Nephron (organoid): Measurements from ENCODE around the gene TNFAIP3.

Experiments used
- H3K27ac Mint-ChIP-seq, 3 experiments: 2 replicates each; pipeline ENCODE4 v1.8.0; 2020; ENCODE audit warnings: mixed read lengths in 3 of 3, mild to moderate bottlenecking in 2 of 3, moderate library complexity in 1 of 3
- H3K27me3 Mint-ChIP-seq: 2 replicates; pipeline ENCODE4 v1.8.0; 2021; ENCODE audit warnings: low read depth, mild to moderate bottlenecking, moderate library complexity, mixed read lengths
- H3K36me3 Mint-ChIP-seq: 2 replicates; pipeline ENCODE4 v1.8.0; 2020; ENCODE audit warnings: low read depth, mixed read lengths
- H3K4me1 Mint-ChIP-seq: 2 replicates; pipeline ENCODE4 v1.8.0; 2020; ENCODE audit warnings: mixed read lengths
- H3K4me3 Mint-ChIP-seq, 3 experiments: 2 replicates each; pipeline ENCODE4 v1.8.0; 2020; ENCODE audit warnings: mild to moderate bottlenecking in 3 of 3, mixed read lengths in 3 of 3, moderate library complexity in 2 of 3
- H3K9me3 Mint-ChIP-seq: 2 replicates; pipeline ENCODE4 v1.8.0; 2020; ENCODE audit warnings: mixed read lengths
- TF ChIP-seq, protein P1 (sequence below), 3 experiments: fragments of 200-600 bp; sonication (generic); IDR thresholded peaks; one replicate each; pipeline ENCODE4 v1.5.0; 2021; ENCODE audit warnings: antibody characterized with exemption in 3 of 3; ENCODE audit not compliant: unreplicated experiment in 3 of 3

The TNFAIP3 gene

DNA sequence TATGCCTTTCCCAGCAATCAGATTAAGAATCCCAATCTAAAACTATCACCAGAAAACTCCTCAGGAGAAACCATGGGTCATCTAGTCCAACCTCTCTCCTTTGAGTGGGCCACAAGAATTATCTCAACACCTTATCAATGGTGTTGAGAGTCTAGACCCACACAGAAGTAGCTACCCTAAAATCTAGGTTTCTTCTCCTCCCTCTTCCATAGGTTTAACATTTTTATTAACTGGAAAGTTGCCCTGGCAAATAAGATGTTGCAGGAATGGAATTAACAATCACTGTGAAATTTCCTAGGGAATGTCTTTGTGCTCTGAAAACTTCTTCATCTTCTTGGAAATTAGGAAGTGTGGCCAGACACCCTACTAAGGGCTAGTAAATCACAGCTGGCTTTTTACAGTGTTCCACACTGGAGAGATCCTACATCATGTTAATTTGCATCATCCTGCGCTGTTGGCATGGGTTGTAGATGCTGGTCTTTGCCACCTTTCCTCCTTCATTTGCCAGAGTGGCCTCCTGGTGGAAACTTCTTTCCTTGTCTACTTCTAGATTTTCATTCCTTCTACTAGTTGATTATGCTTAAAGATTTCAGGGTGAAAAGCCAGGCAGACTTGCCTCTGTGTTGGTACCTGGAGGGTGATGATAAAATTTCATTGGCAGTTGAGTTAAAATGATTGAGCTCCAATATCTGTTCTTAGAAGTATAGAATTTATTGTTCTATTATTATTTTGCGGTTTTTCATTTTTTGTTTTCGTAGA is 2.7 kb downstream of the TNFAIP3 start:
- Mint-ChIP-seq H3K4me1 (peaks cover 50% of the 10 kb centered on the region), H3K4me3 (peak overlapping the region; percentile 88 to 98 (median 96)), H3K36me3 (peaks cover 23% of the 10 kb centered on the region), H3K27me3 (peaks cover 23% of the 10 kb centered on the region), H3K9me3 (no peaks in the 10 kb centered on the region), H3K27ac (no peak overlapping the region)
- TF ChIP-seq, protein P1, sequence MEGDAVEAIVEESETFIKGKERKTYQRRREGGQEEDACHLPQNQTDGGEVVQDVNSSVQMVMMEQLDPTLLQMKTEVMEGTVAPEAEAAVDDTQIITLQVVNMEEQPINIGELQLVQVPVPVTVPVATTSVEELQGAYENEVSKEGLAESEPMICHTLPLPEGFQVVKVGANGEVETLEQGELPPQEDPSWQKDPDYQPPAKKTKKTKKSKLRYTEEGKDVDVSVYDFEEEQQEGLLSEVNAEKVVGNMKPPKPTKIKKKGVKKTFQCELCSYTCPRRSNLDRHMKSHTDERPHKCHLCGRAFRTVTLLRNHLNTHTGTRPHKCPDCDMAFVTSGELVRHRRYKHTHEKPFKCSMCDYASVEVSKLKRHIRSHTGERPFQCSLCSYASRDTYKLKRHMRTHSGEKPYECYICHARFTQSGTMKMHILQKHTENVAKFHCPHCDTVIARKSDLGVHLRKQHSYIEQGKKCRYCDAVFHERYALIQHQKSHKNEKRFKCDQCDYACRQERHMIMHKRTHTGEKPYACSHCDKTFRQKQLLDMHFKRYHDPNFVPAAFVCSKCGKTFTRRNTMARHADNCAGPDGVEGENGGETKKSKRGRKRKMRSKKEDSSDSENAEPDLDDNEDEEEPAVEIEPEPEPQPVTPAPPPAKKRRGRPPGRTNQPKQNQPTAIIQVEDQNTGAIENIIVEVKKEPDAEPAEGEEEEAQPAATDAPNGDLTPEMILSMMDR (IDR thresholded peaks at IDR 0.05; ENCODE audit: unreplicated experiment in 3 of 3): no peak

DNA sequence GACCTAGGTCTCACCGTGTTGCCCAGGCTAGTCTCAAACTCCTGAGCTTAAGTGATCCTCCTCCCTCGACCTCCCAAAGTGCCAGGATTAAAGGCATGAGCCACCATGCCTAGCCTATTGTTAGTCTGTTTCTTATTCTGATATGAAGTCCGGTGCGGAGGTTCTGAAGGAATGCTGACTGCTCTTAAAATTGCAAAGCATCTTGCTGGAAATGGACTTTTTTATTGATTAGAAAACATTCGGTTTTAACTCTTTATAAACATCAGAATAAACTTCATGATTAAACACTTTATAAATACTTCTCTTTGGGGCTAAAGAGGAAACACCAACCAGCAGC is 3.2 kb downstream of the TNFAIP3 start:
- peaks cover 23% of the 10 kb centered on the region for H3K27me3 Mint-ChIP-seq
- TF ChIP-seq, protein P1 (IDR thresholded peaks at IDR 0.05; ENCODE audit: unreplicated experiment in 3 of 3): no peak
- H3K4me3 Mint-ChIP-seq: peak overlapping the region; percentile 88 to 98 (median 96)
- peaks cover 48% of the 10 kb centered on the region for H3K4me1 Mint-ChIP-seq
- peaks cover 29% of the 10 kb centered on the region for H3K36me3 Mint-ChIP-seq
- no peaks in the 10 kb centered on the region for H3K9me3 Mint-ChIP-seq
- no peak overlapping the region for H3K27ac Mint-ChIP-seq

DNA sequence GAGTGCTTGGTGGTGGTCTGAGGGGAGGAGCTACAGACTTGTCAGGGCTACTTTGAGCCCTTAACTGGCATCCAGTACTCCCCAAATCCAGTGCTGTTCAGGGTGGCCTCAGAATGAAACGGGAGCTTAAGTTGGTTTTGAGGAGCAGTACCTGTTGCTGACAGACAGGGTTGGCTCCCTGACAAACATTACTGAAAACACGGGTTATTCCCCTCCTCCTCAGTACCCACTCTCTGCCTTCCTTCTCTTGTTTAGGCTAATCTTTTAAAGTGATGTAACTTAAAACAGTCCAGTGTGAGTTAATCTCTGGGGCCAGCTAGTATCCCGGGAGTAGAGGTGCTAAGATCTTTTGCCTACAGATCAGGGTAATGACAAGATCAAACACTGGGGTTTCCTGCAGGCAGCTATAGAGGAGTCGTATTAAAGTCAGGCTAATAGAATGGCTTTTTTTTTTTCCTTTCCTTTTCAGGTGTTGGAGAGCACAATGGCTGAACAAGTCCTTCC is 3.7 kb downstream of the TNFAIP3 start:
- Mint-ChIP-seq H3K36me3 (peaks cover 32% of the 10 kb centered on the region), H3K4me3 (peak overlapping the region in 2 of 3 experiments; percentile 56 to 96), H3K27me3 (peaks cover 23% of the 10 kb centered on the region)

DNA sequence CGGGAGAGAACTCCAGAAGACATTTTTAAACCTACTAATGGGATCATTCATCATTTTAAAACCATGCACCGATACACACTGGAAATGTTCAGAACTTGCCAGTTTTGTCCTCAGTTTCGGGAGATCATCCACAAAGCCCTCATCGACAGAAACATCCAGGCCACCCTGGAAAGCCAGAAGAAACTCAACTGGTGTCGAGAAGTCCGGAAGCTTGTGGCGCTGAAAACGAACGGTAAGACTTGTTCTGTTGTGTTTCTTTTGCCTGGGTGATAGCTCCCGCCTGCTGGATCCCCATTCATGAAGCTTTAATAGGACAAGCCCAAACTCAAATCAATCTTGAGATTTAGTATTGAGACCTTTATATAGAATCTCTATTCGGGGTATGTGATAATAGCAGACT is 4.2 kb downstream of the TNFAIP3 start:
- Mint-ChIP-seq H3K4me1 (peaks cover 45% of the 10 kb centered on the region), H3K4me3 (peak overlapping the region in 1 of 3 experiments; percentile 56), H3K27me3 (peaks cover 20% of the 10 kb centered on the region), H3K27ac (no peak overlapping the region), H3K9me3 (no peaks in the 10 kb centered on the region), H3K36me3 (peaks cover 32% of the 10 kb centered on the region)
- TF ChIP-seq, protein P1 (IDR thresholded peaks at IDR 0.05; ENCODE audit: unreplicated experiment in 3 of 3): no peak

More for the DNA sequence above, 3.7 kb downstream of the TNFAIP3 start:
- peaks cover 48% of the 10 kb centered on the region for H3K4me1 Mint-ChIP-seq
- no peak overlapping the region for H3K27ac Mint-ChIP-seq
- TF ChIP-seq, protein P1 (IDR thresholded peaks at IDR 0.05; ENCODE audit: unreplicated experiment in 3 of 3): no peak
- H3K9me3 Mint-ChIP-seq: no peaks in the 10 kb centered on the region

DNA sequence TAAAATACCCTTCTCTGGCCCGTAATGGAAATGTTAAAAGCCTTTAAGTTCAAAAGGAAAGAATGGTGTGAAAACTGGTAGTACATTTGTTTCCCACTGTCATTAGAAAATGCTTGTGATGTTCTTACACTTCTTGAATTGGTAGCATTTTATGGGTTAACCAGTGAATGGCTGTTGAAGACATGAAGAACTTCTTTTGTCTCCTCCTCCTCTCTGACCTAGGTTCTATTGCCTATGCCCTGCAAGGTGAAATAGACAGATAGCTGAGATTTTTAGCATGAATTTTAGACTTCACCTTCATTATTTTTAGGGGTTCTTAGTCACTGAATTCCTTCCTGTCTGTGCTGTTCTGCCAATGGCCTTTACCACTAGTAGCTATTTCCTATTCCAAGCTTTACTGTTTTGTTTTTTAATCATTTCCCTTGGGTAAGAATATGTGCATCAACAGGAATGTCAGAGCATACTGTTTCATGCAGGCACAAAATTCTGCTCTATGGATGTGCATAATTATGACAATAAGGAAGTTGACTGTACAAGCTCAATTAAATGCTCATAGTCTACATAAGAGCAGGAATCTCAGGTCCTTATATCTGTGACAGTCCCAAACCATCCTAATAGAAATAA is 4.9 kb downstream of the TNFAIP3 start:
- TF ChIP-seq, protein P1 (IDR thresholded peaks at IDR 0.05; ENCODE audit: unreplicated experiment in 3 of 3): no peak
- no peaks in the 10 kb centered on the region for H3K9me3 Mint-ChIP-seq
- peaks cover 42% of the 10 kb centered on the region for H3K4me1 Mint-ChIP-seq
- peaks cover 18% of the 10 kb centered on the region for H3K27me3 Mint-ChIP-seq
- peaks cover 38% of the 10 kb centered on the region for H3K36me3 Mint-ChIP-seq
- H3K27ac Mint-ChIP-seq: no peak overlapping the region
- peak overlapping the region in 2 of 3 experiments; percentile 34 to 43 for H3K4me3 Mint-ChIP-seq
